Breast epithelium (tissue), 4 donors: Measurements from ENCODE around the gene UBE3B. TPM values are rescaled to one million over a fixed set of nuclear protein-coding genes. Genes with fewer than 3 reads are reported as not detected.

Experiments used
- DNase-seq, 2 donors: peaks; one replicate each; pipeline ENCODE4 v3.0.0-alpha.2; 2019; ENCODE audit warnings: low spot score in 2 of 2
- H3K27ac ChIP-seq, 2 donors: fragments of 200-600 bp; sonication (generic) in 1 of 2; one replicate each; pipeline ENCODE4 v1.5.1; 2016 to 2019; ENCODE audit warnings: mild to moderate bottlenecking in 1 of 2
- H3K27me3 ChIP-seq, 2 donors: fragments of 200-600 bp; sonication (generic) in 1 of 2; one replicate each; pipeline versions ENCODE4 v1.5.1 to v1.6.0; 2017 to 2019; ENCODE audit warnings: control low read depth in 1 of 2, mild to moderate bottlenecking in 1 of 2
- H3K36me3 ChIP-seq: fragments of 200-600 bp; one replicate; pipeline ENCODE4 v1.5.1; 2019
- H3K4me1 ChIP-seq, 2 donors: fragments of 200-600 bp; sonication (generic); one replicate each; pipeline ENCODE4 v1.5.1; 2016 to 2019; ENCODE audit warnings: control low read depth in 1 of 2
- H3K4me3 ChIP-seq, 3 donors: fragments of 200-600 bp; sonication (generic); 1 replicate in 2 of 3; 2 replicates in 1 of 3; pipeline ENCODE4 v1.5.1; 2016 to 2019; ENCODE audit warnings: mild to moderate bottlenecking in 3 of 3, moderate library complexity in 2 of 3
- H3K9me3 ChIP-seq, 2 donors: fragments of 200-600 bp; sonication (generic) in 1 of 2; one replicate each; pipeline ENCODE4 v1.5.1; 2016 to 2019; ENCODE audit warnings: control low read depth in 1 of 2
- CTCF ChIP-seq, 3 donors: fragments of 450-650 bp; IDR thresholded peaks; one replicate each; pipeline ENCODE4 v1.5.1; 2016 to 2017; ENCODE audit warnings: antibody characterized with exemption in 3 of 3, mild to moderate bottlenecking in 3 of 3, moderate library complexity in 3 of 3
- POLR2A ChIP-seq: fragments of 450-650 bp; IDR thresholded peaks from one replicate; pipeline ENCODE4 v1.6.1; 2016; ENCODE audit warnings: antibody characterized with exemption, mild to moderate bottlenecking, moderate library complexity
- POLR2AphosphoS5 ChIP-seq, 3 donors: sonication (generic); formaldehyde crosslinking; IDR thresholded peaks; one replicate each; pipeline ENCODE4 v1.6.1; 2017; ENCODE audit warnings: antibody characterized with exemption in 3 of 3
- intact Hi-C: fragments of 100-400 bp; cut with DNase I; formaldehyde crosslinking; loops from one replicate; pipeline ENCODE4 v1.15.1; 2023; ENCODE audit warnings: low total_unique reads
- total RNA-seq, 3 donors: library from RNA; depleted of rRNA; stranded (reverse); fragments of >200 nt; gene quantifications; one replicate each; pipeline ENCODE4 v1.1.0, GENCODE V29; 2016

UBE3B gene
- total RNA-seq, 3 donors from 2014 or later, result 34.7 to 54.7 (median 47.7) TPM

GRCh38 chr12:109579639-109580038, 102.2 kb downstream of the UBE3B start:
- H3K4me1 ChIP-seq, result peaks cover 0 to 4% of the 10 kb centered on the region in 2 donors
- H3K27me3 ChIP-seq, result no peaks in the 10 kb centered on the region
- H3K27ac ChIP-seq, result no peak overlapping the region
- no peaks in the 10 kb centered on the region for H3K9me3 ChIP-seq
- intact Hi-C loops, result no loop called here
- no peak overlapping the region for H3K4me3 ChIP-seq
- peaks cover 6% of the 10 kb centered on the region for H3K36me3 ChIP-seq
- TF ChIP-seq CTCF (IDR thresholded peaks at IDR 0.05) (no peak), POLR2A (no peak), POLR2AphosphoS5 (IDR thresholded peaks at IDR 0.05) (no peak)
- no peak for DNase-seq

GRCh38 chr12:109580272-109580671, 102.8 kb downstream of the UBE3B start:
- no peak overlapping the region for H3K4me3 ChIP-seq
- no peaks in the 10 kb centered on the region for H3K4me1 ChIP-seq
- peak overlapping the region in 1 of 2 donors; percentile 87 for H3K27ac ChIP-seq
- H3K9me3 ChIP-seq, result no peaks in the 10 kb centered on the region
- no peak for DNase-seq
- peaks cover 6% of the 10 kb centered on the region for H3K36me3 ChIP-seq
- TF ChIP-seq CTCF (IDR thresholded peaks at IDR 0.05) (no peak), POLR2AphosphoS5 (IDR thresholded peaks at IDR 0.05) (no peak), POLR2A (no peak)
- intact Hi-C loops, result no loop called here
- no peaks in the 10 kb centered on the region for H3K27me3 ChIP-seq

GRCh38 chr12:109580684-109581333, 103.4 kb downstream of the UBE3B start:
- H3K27me3 ChIP-seq, result no peaks in the 10 kb centered on the region
- no peaks in the 10 kb centered on the region for H3K4me1 ChIP-seq
- peaks cover 6% of the 10 kb centered on the region for H3K36me3 ChIP-seq
- TF ChIP-seq POLR2AphosphoS5 (IDR thresholded peaks at IDR 0.05), result no peak
- no peak for TF ChIP-seq POLR2A
- no peak for TF ChIP-seq CTCF (IDR thresholded peaks at IDR 0.05)
- H3K27ac ChIP-seq, result peak overlapping the region; percentile 70 to 87
- intact Hi-C loops, result no loop called here
- H3K9me3 ChIP-seq, result no peaks in the 10 kb centered on the region
- no peak for DNase-seq
- no peak overlapping the region for H3K4me3 ChIP-seq

GRCh38 chr12:109581334-109581691, 103.9 kb downstream of the UBE3B start:
- Histone ChIP-seq H3K4me1 (no peaks in the 10 kb centered on the region), H3K36me3 (peaks cover 6% of the 10 kb centered on the region), H3K9me3 (no peaks in the 10 kb centered on the region), H3K4me3 (no peak overlapping the region), H3K27me3 (no peaks in the 10 kb centered on the region), H3K27ac (peak overlapping the region; percentile 70 to 87)
- intact Hi-C loops, result no loop called here
- TF ChIP-seq POLR2AphosphoS5 (IDR thresholded peaks at IDR 0.05) (no peak), POLR2A (no peak), CTCF (IDR thresholded peaks at IDR 0.05) (no peak)
- DNase-seq, result peak in 1 of 2 donors; percentile 50

GRCh38 chr12:109581856-109582255, 104.4 kb downstream of the UBE3B start:
- intact Hi-C loops, result no loop called here
- Histone ChIP-seq H3K27ac (peak overlapping the region; percentile 76 to 87), H3K27me3 (no peaks in the 10 kb centered on the region), H3K36me3 (peaks cover 6% of the 10 kb centered on the region), H3K4me3 (no peak overlapping the region), H3K4me1 (no peaks in the 10 kb centered on the region), H3K9me3 (no peaks in the 10 kb centered on the region)
- DNase-seq, result peak in 1 of 2 donors; percentile 90
- TF ChIP-seq POLR2A (no peak), CTCF (IDR thresholded peaks at IDR 0.05) (no peak)
